HEK293 (cell line): ENCODE measurements around the gene CPT1C.

ENCODE experiments used
- CTCF ChIA-PET: fragments of 350-600 bp; formaldehyde crosslinking; extraction: SDS; loops from one replicate; lab custom pipeline; 2021; ENCODE audit warnings: antibody characterized with exemption; lab: Yijun Ruan, JAX
- POLR2A ChIA-PET: fragments of 300-600 bp; formaldehyde crosslinking; extraction: SDS; loops from one replicate; lab custom pipeline; 2020; ENCODE audit warnings: antibody characterized with exemption, inconsistent platforms; lab: Yijun Ruan, JAX
- H3K27ac ChIP-seq: fragments of 200-500 bp; sonication (Bioruptor generic); 2 replicates; pipeline ENCODE4 v1.5.1; 2014; ENCODE audit warnings: low read depth, low read length, control low read depth, inconsistent platforms; ENCODE audit errors: extremely low read depth
- H3K36me3 ChIP-seq, 2 experiments: fragments of 200-500 bp in 1 of 2; sonication (Bioruptor generic) in 1 of 2; 1 replicate in 1 of 2; 2 replicates in 1 of 2; pipeline ENCODE4 v1.5.1; 2014 to 2017; ENCODE audit warnings: inconsistent platforms in 2 of 2, low read length in 2 of 2; ENCODE audit not compliant: control insufficient read depth in 2 of 2, insufficient read depth in 1 of 2
- H3K4me1 ChIP-seq: fragments of 200-500 bp; sonication (Bioruptor generic); 2 replicates; pipeline ENCODE4 v1.5.1; 2014; ENCODE audit warnings: mild to moderate bottlenecking, low read length, inconsistent platforms; ENCODE audit not compliant: control insufficient read depth, insufficient read depth
- H3K4me3 ChIP-seq: 2 replicates; pipeline ENCODE4 v1.5.1; 2011; ENCODE audit warnings: low read depth, mild to moderate bottlenecking, control low read depth, low read length, moderate library complexity
- H3K9me3 ChIP-seq: fragments of 200-500 bp; sonication (Bioruptor generic); 2 replicates; pipeline ENCODE4 v1.5.1; 2014; ENCODE audit warnings: low read depth, low read length, inconsistent platforms; ENCODE audit not compliant: control insufficient read depth, insufficient read depth
- FEZF1 ChIP-seq: fragments of 450-650 bp; formaldehyde crosslinking; IDR thresholded peaks from 2 replicates; pipeline ENCODE4 v1.5.1; 2016; ENCODE audit warnings: missing biosample characterization, missing genetic modification characterization
- GLIS1 ChIP-seq: fragments of 450-650 bp; formaldehyde crosslinking; IDR thresholded peaks from 2 replicates; pipeline ENCODE4 v1.5.1; 2016; ENCODE audit warnings: missing biosample characterization, missing genetic modification characterization
- GLIS2 ChIP-seq: fragments of 450-650 bp; formaldehyde crosslinking; IDR thresholded peaks from 2 replicates; pipeline ENCODE4 v1.5.1; 2016; ENCODE audit warnings: missing biosample characterization, missing genetic modification characterization
- KLF10 ChIP-seq: fragments of 450-650 bp; IDR thresholded peaks from 2 replicates; pipeline ENCODE4 v1.5.1; 2018; ENCODE audit warnings: missing biosample characterization, mild to moderate bottlenecking, missing genetic modification characterization
- MEIS1 ChIP-seq: sonication (generic); formaldehyde crosslinking; IDR thresholded peaks from 2 replicates; pipeline ENCODE4 v1.8.1; 2022; ENCODE audit warnings: missing genetic modification reagents, mild to moderate bottlenecking, borderline replicate concordance
- MYNN ChIP-seq: fragments of 450-650 bp; formaldehyde crosslinking; IDR thresholded peaks from 2 replicates; pipeline ENCODE4 v1.5.1; 2016; ENCODE audit warnings: missing biosample characterization, missing genetic modification characterization, borderline replicate concordance
- PRDM10 ChIP-seq: fragments of 450-650 bp; formaldehyde crosslinking; IDR thresholded peaks from 2 replicates; pipeline ENCODE4 v1.5.1; 2016; ENCODE audit warnings: missing biosample characterization, missing genetic modification characterization
- RBAK ChIP-seq: fragments of 450-650 bp; formaldehyde crosslinking; IDR thresholded peaks from 2 replicates; pipeline ENCODE4 v1.5.1; 2016; ENCODE audit warnings: missing biosample characterization, missing genetic modification characterization
- REPIN1 ChIP-seq: fragments of 450-650 bp; formaldehyde crosslinking; IDR thresholded peaks from 2 replicates; pipeline ENCODE4 v1.5.1; 2017; ENCODE audit warnings: missing biosample characterization, missing genetic modification characterization, low read depth
- TCF7L2 ChIP-seq: IDR thresholded peaks from 2 replicates; pipeline ENCODE4 v1.6.1; 2011; ENCODE audit warnings: low read depth, mild to moderate bottlenecking, inconsistent platforms, low read length, moderate library complexity, borderline replicate concordance
- ZEB2 ChIP-seq: fragments of 450-650 bp; formaldehyde crosslinking; IDR thresholded peaks from 2 replicates; pipeline ENCODE4 v1.5.1; 2016; ENCODE audit warnings: missing biosample characterization, missing genetic modification characterization
- ZFHX2 ChIP-seq: fragments of 450-650 bp; formaldehyde crosslinking; conservative IDR thresholded peaks from 2 replicates; pipeline ENCODE4 v1.5.1; 2016; ENCODE audit warnings: missing biosample characterization, missing genetic modification characterization
- ZIC2 ChIP-seq: fragments of 450-650 bp; formaldehyde crosslinking; IDR thresholded peaks from 2 replicates; pipeline ENCODE4 v1.5.1; 2016; ENCODE audit warnings: missing biosample characterization, missing genetic modification characterization
- ZNF174 ChIP-seq: fragments of 450-650 bp; formaldehyde crosslinking; IDR thresholded peaks from 2 replicates; pipeline ENCODE4 v1.5.0; 2017; ENCODE audit warnings: missing biosample characterization, mild to moderate bottlenecking, missing genetic modification characterization
- ZNF202 ChIP-seq: fragments of 450-650 bp; formaldehyde crosslinking; IDR thresholded peaks from 2 replicates; pipeline ENCODE4 v1.5.1; 2016; ENCODE audit warnings: missing biosample characterization, missing genetic modification characterization, borderline replicate concordance
- ZNF239 ChIP-seq: fragments of 450-650 bp; formaldehyde crosslinking; IDR thresholded peaks from 2 replicates; pipeline ENCODE4 v1.5.1; 2016; ENCODE audit warnings: missing biosample characterization, missing genetic modification characterization
- ZNF341 ChIP-seq: fragments of 450-650 bp; formaldehyde crosslinking; IDR thresholded peaks from 2 replicates; pipeline ENCODE4; 2016; ENCODE audit warnings: low read depth, missing biosample characterization, missing genetic modification characterization
- ZNF362 ChIP-seq: fragments of 450-650 bp; formaldehyde crosslinking; IDR thresholded peaks from 2 replicates; pipeline ENCODE4 v1.5.1; 2016; ENCODE audit warnings: missing biosample characterization, missing genetic modification characterization
- ZNF501 ChIP-seq: fragments of 450-650 bp; formaldehyde crosslinking; IDR thresholded peaks from 2 replicates; pipeline ENCODE4 v1.5.1; 2016; ENCODE audit warnings: missing biosample characterization, missing genetic modification characterization
- ZNF513 ChIP-seq: fragments of 450-650 bp; IDR thresholded peaks from 2 replicates; pipeline ENCODE4 v1.5.1; 2018; ENCODE audit warnings: missing biosample characterization, missing genetic modification characterization
- ZNF561 ChIP-seq: fragments of 450-650 bp; IDR thresholded peaks from 2 replicates; pipeline ENCODE4 v1.5.1; 2018; ENCODE audit warnings: missing biosample characterization, missing genetic modification characterization, borderline replicate concordance
- ZNF623 ChIP-seq: fragments of 450-650 bp; formaldehyde crosslinking; IDR thresholded peaks from 2 replicates; pipeline ENCODE4 v1.5.1; 2016; ENCODE audit warnings: missing biosample characterization, missing genetic modification characterization
- ZNF624 ChIP-seq: fragments of 450-650 bp; formaldehyde crosslinking; IDR thresholded peaks from 2 replicates; pipeline ENCODE4 v1.5.1; 2017; ENCODE audit warnings: missing biosample characterization, missing genetic modification characterization
- ZNF664 ChIP-seq: fragments of 450-650 bp; formaldehyde crosslinking; IDR thresholded peaks from 2 replicates; pipeline ENCODE4 v1.5.1; 2016; ENCODE audit warnings: missing biosample characterization, missing genetic modification characterization
- ZNF76 ChIP-seq: fragments of 450-650 bp; formaldehyde crosslinking; IDR thresholded peaks from 2 replicates; pipeline ENCODE4; 2016; ENCODE audit warnings: low read depth, missing biosample characterization, missing genetic modification characterization, borderline replicate concordance

CPT1C gene

GRCh38 chr19:49696115-49696514, 5.2 kb downstream of the CPT1C start:
- no peak overlapping the region for H3K4me3 ChIP-seq
- H3K4me1 ChIP-seq, result peaks cover 3% of the 10 kb centered on the region; the same call in 1 of the 2 replicates
- H3K27ac ChIP-seq, result no peak overlapping the region
- CTCF ChIA-PET, result interaction anchor here (1.3 kb wide), 1 partner anchor 11 kb away, joined by 4 read pairs; no protein-coding TSS in a partner anchor
- H3K36me3 ChIP-seq, result no peaks in the 10 kb centered on the region
- POLR2A ChIA-PET, result interaction anchor here (0.7 kb wide), 1 partner anchor 289 kb away, joined by 7 read pairs; no protein-coding TSS in a partner anchor
- peak; percentile 98 for TF ChIP-seq ZNF664
- no peak for TF ChIP-seq RBAK
- no peaks in the 10 kb centered on the region for H3K9me3 ChIP-seq

- H3K4me3 ChIP-seq, result no peak overlapping the region
- ChIA-PET POLR2A (no interaction called here), CTCF (interaction anchor here (0.6 to 1.3 kb wide), 2 partner anchors 12 kb away, joined by 3 to 4 read pairs; no protein-coding TSS in a partner anchor)
- H3K27ac ChIP-seq, result no peak overlapping the region
- H3K36me3 ChIP-seq, result no peaks in the 10 kb centered on the region
- TF ChIP-seq FEZF1 (no peak), ZNF174 (no peak), ZNF623 (no peak), ZNF239 (tag by site-specific recombination) (no peak), TCF7L2 (no peak), ZNF202 (tag by site-specific recombination) (no peak), KLF10 (tag by site-specific recombination) (no peak), ZNF76 (no peak), ZNF561 (no peak), MYNN (no peak), ZNF501 (tag by site-specific recombination) (no peak), ZEB2 (tag by site-specific recombination) (no peak), GLIS1 (no peak), GLIS2 (tag by site-specific recombination) (no peak), ZFHX2 (tag by site-specific recombination) (no peak), ZIC2 (tag by site-specific recombination) (no peak), REPIN1 (tag by site-specific recombination) (no peak), ZNF513 (no peak), ZNF341 (tag by site-specific recombination) (no peak), ZNF624 (tag by site-specific recombination) (no peak)
- no peaks in the 10 kb centered on the region for H3K9me3 ChIP-seq
- no peaks in the 10 kb centered on the region for H3K4me1 ChIP-seq
Observed at GRCh38 chr19:49696865-49697264, 5.9 kb downstream of the CPT1C start.

- H3K27ac ChIP-seq, result no peak overlapping the region
- CTCF ChIA-PET, result interaction anchor here (1.4 to 1.7 kb wide), 3 partner anchors 18 to 19 kb away, joined by 4 to 10 read pairs (median 5); no protein-coding TSS in a partner anchor
- POLR2A ChIA-PET, result interaction anchor here (1.0 to 1.1 kb wide), 2 partner anchors 107 to 119 kb away, joined by 3 read pairs; partner anchors contain the start of gene NOSIP
Observed at GRCh38 chr19:49699364-49699763, 8.4 kb downstream of the CPT1C start.

More at GRCh38 chr19:49699364-49699763, 8.4 kb downstream of the CPT1C start:
- Histone ChIP-seq H3K4me3 (no peak overlapping the region), H3K4me1 (no peaks in the 10 kb centered on the region), H3K36me3 (no peaks in the 10 kb centered on the region; a peak in 1 of 3 replicates), H3K9me3 (no peaks in the 10 kb centered on the region)
- TF ChIP-seq MEIS1 (CRISPR knock-in tag), result no peak
- TF ChIP-seq PRDM10 (tag by site-specific recombination), result peak; percentile 62
- 0 out of 2 replicates have a peak, but pooled peaks have one; percentile 33 for TF ChIP-seq ZNF362 (tag by site-specific recombination)
